ENCODE measurements around the gene C18orf54.

C18orf54 gene

GRCh38 chr18:54411781-54412180 is 54.1 kb downstream of the C18orf54 start:
- H3K27ac ChIP-seq = no peak overlapping the region
- TF ChIP-seq CTCF (IDR thresholded peaks at IDR 0.05; ENCODE audit: low read depth, low read length) = no peak

GRCh38 chr18:54415086-54415485 is 57.4 kb downstream of the C18orf54 start:
- peaks cover 74% of the 10 kb centered on the region for H3K27me3 ChIP-seq (ENCODE audit: insufficient read depth, low read depth, severe bottlenecking)
- H3K9me3 ChIP-seq (ENCODE audit: severe bottlenecking) = no peaks in the 10 kb centered on the region
- no peak for TF ChIP-seq CTCF (IDR thresholded peaks at IDR 0.05; ENCODE audit: low read depth, low read length)
- H3K4me3 ChIP-seq (ENCODE audit: low read depth, low read length) = no peak overlapping the region
- H3K27ac ChIP-seq = no peak overlapping the region
- H3K36me3 ChIP-seq = no peaks in the 10 kb centered on the region
- DNase-seq = no peak

More at GRCh38 chr18:54411781-54412180, 54.1 kb downstream of the C18orf54 start:
- Histone ChIP-seq H3K9me3 (ENCODE audit: severe bottlenecking) (no peaks in the 10 kb centered on the region), H3K27me3 (ENCODE audit: insufficient read depth, low read depth, severe bottlenecking) (peaks cover 76% of the 10 kb centered on the region), H3K36me3 (no peaks in the 10 kb centered on the region), H3K4me3 (ENCODE audit: low read depth, low read length) (no peak overlapping the region)
- no peak for DNase-seq

- H3K27ac ChIP-seq = no peak overlapping the region
- H3K27me3 ChIP-seq (ENCODE audit: insufficient read depth, low read depth, severe bottlenecking) = peaks cover 74% of the 10 kb centered on the region
- no peaks in the 10 kb centered on the region for H3K9me3 ChIP-seq (ENCODE audit: severe bottlenecking)
- no peak for TF ChIP-seq CTCF (IDR thresholded peaks at IDR 0.05; ENCODE audit: low read depth, low read length)
- H3K36me3 ChIP-seq = no peaks in the 10 kb centered on the region
- DNase-seq = no peak
- H3K4me3 ChIP-seq (ENCODE audit: low read depth, low read length) = no peak overlapping the region
These were observed 58.7 kb downstream of the C18orf54 start for GRCh38 chr18:54416436-54416835.

- H3K27me3 ChIP-seq (ENCODE audit: insufficient read depth, low read depth, severe bottlenecking) = peaks cover 63% of the 10 kb centered on the region
- no peak for TF ChIP-seq CTCF (IDR thresholded peaks at IDR 0.05; ENCODE audit: low read depth, low read length)
- H3K9me3 ChIP-seq (ENCODE audit: severe bottlenecking) = no peaks in the 10 kb centered on the region
- H3K36me3 ChIP-seq = no peaks in the 10 kb centered on the region
- no peak overlapping the region for H3K27ac ChIP-seq
- H3K4me3 ChIP-seq (ENCODE audit: low read depth, low read length) = no peak overlapping the region
- DNase-seq = no peak
These were observed 66.1 kb downstream of the C18orf54 start for GRCh38 chr18:54423831-54424230.

GRCh38 chr18:54426085-54426665 is 68.5 kb downstream of the C18orf54 start:
- Histone ChIP-seq H3K4me3 (ENCODE audit: low read depth, low read length) (no peak overlapping the region), H3K27ac (no peak overlapping the region)
- no peak for TF ChIP-seq CTCF (IDR thresholded peaks at IDR 0.05; ENCODE audit: low read depth, low read length)

More at GRCh38 chr18:54426085-54426665, 68.5 kb downstream of the C18orf54 start:
- peaks cover 50% of the 10 kb centered on the region for H3K27me3 ChIP-seq (ENCODE audit: insufficient read depth, low read depth, severe bottlenecking)
- no peak for DNase-seq
- H3K9me3 ChIP-seq (ENCODE audit: severe bottlenecking) = no peaks in the 10 kb centered on the region
- no peaks in the 10 kb centered on the region for H3K36me3 ChIP-seq

Data from WERI-Rb-1 (cell line).